DND-41 (cell line): Measurements from ENCODE around the gene GPBP1L1.

Experiments
- CTCF ChIP-seq: IDR thresholded peaks from 2 replicates; pipeline ENCODE4 v1.5.1; 2012; ENCODE audit warnings: borderline replicate concordance, low read length, moderate library complexity, mild to moderate bottlenecking; ENCODE audit not compliant: poor library complexity, severe bottlenecking; ENCODE audit errors: extremely low read depth
- EZH2 ChIP-seq: IDR thresholded peaks from 3 replicates; pipeline ENCODE4 v1.6.1; 2012; ENCODE audit warnings: borderline replicate concordance, low read depth, mild to moderate bottlenecking, moderate library complexity, low read length, inconsistent platforms; ENCODE audit not compliant: severe bottlenecking

GRCh38 chr1:45730075-45730779, 43.9 kb upstream of the GPBP1L1 start:
- TF ChIP-seq CTCF (no peak), EZH2 (no peak)
